HG03060 (cell line): ENCODE measurements around the gene TEX44.
"Not testable (repeated sequence)": the region's sequence is repeated elsewhere in the genome, so short reads cannot be mapped to it uniquely, and the experiment has no call there.

Experiments
- ATAC-seq: cut with Tn5 transposase; IDR thresholded peaks from one replicate; pipeline ENCODE4 v1.9.1; 2021; ENCODE audit warnings: low read depth, moderate number of reproducible peaks; ENCODE audit not compliant: unreplicated experiment

Gene TEX44

DNA sequence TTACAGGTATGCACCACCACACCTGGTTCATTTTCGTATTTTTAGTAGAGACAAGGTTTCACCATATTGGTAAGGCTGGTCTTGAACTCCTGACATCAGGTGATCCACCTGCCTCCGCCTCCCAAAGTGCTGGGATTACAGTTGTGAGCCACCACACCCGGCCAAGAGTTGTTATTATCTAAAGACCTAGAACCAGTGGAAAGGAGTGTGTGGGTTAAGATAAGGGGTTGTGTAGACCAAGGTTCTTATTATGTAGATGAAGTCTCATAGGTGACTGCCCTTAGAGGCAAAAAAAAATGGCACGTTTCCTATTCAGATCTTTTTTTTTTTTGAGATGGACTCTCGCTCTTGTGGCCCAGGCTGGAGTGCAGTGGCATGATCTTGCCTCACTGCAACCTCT, 21.7 kb upstream of the TEX44 start:
- not testable (repeated sequence) for ATAC-seq

DNA sequence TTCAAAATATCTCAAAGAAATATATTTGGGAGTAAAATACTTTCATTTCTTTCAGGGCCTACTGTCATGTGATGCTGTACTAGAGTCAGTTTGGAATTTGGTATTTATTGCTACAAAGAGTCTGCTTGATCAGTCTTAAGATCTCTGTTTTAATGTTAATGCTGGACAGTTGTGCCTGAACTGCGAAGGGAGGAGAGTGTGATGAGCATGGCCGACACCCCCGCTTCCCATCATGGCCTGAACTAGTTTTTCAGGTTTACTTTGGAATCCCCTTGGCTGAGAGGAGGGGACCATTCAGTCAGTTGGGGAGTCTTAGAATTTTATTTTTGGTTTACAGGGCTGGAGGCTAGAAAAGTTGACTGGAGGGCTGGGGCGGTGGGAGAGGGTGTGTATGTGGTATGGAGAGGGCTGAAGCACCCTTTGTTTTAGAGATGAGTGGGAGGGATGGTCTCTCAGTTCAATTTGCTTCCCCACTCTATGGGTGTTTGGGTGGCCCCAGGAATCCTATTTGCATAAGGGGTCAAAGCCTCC, 20.9 kb upstream of the TEX44 start:
- no peak for ATAC-seq

DNA sequence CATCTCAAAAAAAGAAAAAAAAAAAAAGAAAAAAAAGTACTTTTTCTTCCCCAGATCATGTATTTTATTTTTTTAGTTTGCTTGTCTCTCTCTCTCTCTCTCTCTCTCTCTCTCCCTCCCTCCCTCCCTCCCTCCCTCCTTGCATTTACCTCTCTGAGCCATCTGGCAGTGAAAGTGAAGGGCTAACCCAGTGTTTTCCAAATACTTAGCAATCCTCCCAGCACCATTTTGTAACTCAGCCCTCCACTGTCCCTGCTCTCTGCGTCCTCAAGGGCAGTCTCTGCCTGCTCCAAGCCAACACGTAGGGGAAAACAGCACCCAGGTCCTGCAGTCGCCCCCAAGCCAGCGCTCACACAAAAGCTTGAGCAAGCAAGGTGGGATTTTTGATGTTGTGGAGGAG, 19.6 kb upstream of the TEX44 start:
- no peak for ATAC-seq

DNA sequence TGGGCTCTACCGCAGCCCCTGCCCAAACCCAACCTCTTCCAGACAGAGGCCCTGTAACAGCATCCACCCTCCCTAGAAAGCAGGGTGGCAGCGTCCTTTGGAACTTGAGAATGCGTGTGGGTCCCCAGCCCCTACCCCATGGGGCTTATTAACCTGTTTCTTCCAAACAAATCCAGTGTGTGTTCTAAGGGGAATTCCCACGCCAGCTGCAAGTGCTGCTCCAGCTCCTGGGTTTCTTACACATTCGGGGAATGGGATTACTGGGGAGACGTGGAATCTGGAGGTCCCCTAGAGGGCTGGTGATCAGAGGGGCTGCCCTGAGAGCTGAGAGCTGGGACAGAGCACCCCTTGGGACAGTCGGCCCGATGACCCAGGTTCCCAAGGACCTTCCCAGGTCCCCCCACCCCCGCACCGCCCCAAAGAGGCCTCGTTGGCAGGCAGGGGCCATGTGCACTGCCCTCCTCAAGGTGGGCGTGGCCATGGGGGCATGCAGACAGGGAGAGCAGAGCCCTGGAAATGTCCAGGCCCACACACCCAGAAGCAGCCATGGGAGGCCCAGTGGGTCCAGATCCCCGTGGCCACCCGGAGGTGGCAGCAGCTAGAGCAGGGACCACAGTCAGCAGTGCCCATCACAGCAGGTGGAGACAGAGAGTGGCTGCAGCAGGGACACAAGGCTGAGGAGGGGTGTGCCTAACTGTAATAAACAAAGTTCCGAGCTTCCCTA, 18.8 kb upstream of the TEX44 start:
- no peak for ATAC-seq

DNA sequence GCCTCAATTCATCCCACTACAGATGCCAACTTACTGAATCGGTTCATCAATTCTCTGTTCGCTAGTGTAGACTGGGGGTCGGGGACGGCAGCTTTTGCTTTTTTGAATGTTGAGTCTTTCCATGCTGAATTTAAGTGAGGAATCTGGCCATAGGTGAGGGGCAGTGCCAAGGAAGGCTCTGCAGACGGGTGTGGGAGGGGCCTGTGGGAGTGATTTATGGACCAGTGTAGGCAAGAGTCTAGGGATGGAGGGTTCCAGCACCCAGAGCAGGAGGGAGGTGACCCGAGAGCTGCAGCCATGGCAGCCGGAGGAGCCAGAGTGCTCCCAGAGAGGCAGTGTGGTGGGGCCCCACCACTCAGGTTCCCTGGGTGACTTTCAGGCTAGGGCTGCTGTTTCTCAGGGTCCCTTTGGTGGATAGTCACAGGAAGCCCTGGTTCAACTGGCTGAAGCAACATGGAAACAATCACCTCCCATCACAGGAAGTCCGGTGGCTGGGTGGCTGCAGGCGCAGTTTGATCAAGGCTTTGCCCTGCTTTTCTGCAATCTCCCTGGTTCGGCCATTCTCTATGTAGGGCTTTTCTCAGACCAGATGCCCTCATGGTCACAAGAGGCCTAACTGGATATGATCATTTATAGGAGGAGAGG, 16.9 kb upstream of the TEX44 start:
- no peak for ATAC-seq

DNA sequence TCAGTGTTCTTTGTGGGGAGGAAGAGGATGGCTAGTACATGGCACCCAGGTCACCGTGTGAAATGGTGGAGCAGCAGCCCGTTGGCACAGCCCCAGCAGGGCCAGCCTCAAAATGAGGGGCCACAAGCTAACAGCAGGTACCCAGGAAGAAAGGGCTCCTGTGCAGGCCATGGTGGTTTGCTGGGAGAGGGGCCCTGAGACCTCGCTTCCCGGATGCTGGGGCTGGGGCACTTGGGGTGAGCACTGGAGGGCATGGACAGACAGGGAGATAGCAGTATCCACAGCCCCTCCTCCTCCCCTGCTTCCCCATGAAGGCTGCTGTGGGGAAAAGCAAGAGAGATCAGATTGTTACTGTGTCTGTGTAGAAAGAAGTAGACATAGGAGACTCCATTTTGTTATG, 16.2 kb upstream of the TEX44 start:
- no peak for ATAC-seq

DNA sequence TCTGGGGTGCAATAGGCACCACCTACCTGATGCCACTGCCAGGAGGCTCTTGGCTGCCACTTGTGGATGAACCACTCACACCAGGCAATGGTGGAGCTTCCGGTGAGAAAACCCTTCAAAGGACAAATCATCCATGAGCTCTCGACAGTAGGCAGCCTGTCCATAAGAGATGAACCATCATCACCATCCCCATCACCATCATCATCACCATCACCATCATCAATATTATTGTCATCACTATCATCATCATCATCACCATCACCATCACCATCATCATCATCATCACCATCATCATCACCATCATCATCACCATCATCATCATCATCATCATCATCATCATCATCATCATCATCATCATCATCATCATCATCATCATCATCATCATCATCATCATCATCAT, 14.0 kb upstream of the TEX44 start:
- not testable (repeated sequence) for ATAC-seq

DNA sequence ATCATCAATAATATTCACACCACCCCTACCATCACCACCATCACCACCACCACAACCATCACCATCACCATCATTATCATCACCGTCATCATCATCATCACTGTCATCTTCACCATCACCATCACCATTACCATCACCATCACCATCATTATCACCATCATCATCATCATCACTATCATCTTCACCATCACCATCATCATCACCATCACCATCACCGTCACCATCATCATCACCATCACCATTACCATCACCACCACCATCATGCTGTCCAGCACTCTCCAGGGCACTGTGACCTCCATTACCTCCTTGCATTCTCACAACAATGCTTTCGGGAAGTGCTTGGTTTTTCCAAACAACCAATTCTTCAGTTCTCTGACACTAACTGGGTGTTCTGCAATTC, 13.1 kb upstream of the TEX44 start:
- no peak for ATAC-seq

DNA sequence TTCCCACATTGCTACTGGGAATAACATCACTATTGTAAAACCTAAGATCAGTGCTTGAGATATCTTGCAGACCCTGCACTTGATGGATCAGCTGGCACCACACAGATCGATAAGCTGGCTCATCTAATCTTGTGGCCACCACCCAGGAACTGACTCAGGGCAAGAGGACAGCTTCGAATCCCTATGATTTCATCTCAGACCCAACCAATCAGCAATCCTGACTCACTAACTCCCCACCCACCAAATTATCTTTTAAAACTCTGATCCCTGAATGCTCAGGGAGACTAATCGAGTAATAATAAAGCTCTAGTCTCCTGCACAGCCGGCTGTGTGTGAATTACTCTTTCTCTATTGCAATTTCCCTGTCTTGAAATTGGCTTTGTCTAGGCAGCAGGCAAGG, 11.3 kb upstream of the TEX44 start:
- ATAC-seq = no peak

DNA sequence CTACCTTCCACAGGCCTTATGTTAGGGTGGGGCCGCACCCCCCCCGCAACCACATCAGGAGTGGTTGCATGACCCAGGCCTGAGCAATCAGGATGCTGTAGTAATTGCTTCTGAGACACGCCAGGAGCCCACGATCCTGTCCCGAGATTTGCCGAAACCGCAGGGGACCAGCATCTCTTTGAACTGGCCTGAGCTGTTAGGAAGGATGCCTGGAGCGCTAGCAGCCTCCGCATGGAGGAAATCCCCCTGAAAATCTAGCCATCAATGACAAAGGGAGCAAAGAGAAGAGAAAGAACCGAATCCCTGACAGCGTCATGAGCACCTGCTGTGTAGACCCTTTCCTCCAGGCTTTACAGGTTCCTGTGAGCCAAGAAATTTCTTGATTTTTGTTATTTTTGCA, 8.7 kb upstream of the TEX44 start:
- no peak for ATAC-seq

DNA sequence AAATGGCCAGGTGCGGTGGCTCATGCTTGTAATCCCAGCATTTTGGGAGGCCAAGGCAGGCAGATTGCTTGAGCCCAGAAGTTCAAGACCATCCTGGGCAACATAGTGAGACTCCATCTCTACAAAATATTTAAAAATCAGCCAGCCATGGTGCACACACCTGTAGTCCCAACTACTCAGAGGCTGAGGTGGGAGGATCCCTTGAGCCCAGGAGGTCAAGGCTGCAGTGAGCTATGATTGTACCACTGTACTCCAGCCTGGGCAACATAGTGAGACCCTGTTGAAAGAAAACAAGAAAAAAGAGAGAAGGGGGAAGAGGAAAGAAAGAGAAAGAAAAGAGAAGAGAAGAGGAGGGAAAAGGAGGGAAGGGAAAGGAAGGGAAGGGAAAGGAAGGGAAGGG, 4.9 kb upstream of the TEX44 start:
- ATAC-seq = not testable (repeated sequence)

DNA sequence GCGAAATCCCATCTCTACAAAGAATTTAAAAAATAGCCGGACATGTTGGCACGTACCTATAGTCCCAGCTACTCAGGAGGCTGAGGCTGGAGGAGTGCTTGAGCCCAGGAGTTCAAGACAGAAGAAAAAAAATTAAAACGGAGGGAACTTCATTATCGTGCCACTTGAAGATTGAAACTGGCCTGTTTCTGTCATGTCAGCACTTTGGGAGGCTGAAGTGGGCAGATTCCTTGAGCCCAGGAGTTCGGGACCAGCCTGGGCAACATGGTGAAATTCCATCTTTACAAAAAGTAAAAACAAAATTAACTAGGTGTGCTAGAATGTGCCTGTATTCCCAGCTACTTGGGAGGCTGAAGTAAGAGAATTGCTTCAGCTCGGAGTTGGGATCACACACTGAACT, 3.0 kb upstream of the TEX44 start:
- no peak for ATAC-seq

DNA sequence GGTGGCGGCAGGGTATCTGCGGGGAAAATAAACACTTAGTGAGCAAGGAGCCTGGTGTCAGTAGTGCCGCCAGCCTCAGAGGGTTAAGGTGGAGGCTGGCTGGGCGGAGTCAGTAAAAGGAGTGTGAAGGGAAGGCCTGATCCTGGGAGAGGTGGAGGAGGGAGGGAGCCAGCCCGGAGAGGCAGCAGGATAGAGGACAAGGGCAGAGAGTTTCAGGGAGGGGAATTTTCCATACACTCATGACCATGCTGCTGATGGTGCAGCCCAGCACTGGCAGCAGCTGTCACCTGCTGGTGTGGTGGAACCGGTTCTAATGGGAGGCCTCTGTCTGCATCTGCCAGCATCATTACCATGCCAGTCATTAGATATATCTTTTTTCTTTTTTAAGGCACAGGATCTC, 2.0 kb upstream of the TEX44 start:
- ATAC-seq = no peak

DNA sequence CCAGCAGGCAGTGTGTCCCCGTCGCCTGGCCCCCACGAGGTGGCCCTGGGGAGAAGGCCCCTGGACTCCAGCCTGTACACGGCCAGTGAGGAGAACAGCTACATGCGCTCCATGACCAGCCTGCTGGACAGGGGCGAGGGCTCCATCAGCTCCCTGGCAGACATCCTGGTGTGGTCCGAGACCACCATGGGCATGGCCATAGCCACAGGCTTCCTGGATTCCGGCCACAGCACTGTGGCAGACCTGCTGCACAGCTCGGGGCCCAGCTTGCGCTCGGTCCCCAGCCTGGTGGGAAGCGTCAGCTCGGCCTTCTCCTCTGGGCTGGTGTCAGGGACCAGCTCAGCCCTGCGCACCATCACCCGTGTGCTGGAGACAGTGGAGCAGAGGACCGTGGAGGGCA, 1.0 kb downstream of the TEX44 start:
- ATAC-seq = no peak

DNA sequence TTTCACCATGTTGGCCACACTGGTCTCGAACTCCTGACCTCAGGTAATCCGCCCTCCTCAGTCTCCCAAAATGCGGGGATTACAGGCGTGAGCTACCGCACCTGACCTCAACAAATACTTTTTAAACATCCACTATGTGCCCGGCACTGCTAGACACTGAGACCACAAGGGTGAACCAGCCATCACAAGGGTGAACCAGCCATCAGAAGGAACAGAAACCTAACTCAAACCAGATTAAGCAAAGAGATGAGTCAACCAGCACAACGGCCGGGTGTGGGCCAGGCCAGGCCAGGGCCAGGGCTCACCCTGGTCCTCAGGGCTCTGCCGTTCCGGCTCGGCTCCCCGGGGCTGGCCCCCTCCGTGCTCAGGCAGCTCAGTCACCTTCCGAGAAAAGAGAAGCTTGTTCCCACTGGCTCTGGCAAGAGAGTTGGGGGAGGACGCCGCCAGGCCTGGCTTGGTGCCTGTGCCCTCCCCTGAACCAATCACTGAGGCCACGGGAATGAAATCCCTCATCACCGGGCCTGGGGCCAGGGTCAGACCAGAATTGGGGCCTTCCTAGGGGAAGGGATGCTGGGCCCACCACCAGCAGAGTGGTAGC, 4.4 kb downstream of the TEX44 start:
- peak; percentile 65 for ATAC-seq

DNA sequence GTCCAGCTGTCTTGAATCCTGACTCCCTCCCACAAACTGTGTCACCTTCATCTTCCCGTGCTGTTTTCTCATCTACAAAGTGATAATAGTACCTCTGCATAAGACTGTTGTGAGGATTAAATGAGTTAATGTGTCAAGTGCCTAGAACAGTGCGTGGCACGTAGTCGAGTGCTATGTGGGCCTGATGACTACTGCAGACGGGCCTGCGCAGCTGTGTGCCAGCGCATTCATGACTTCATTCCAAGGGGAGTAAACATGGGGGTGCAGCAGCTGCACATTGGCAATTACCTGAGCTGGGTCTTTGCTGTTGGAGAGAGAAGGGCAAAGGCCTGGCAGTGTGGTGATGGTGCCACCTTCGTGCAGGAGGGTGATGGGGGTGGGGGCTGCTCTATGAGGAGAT, 5.0 kb downstream of the TEX44 start:
- no peak for ATAC-seq

DNA sequence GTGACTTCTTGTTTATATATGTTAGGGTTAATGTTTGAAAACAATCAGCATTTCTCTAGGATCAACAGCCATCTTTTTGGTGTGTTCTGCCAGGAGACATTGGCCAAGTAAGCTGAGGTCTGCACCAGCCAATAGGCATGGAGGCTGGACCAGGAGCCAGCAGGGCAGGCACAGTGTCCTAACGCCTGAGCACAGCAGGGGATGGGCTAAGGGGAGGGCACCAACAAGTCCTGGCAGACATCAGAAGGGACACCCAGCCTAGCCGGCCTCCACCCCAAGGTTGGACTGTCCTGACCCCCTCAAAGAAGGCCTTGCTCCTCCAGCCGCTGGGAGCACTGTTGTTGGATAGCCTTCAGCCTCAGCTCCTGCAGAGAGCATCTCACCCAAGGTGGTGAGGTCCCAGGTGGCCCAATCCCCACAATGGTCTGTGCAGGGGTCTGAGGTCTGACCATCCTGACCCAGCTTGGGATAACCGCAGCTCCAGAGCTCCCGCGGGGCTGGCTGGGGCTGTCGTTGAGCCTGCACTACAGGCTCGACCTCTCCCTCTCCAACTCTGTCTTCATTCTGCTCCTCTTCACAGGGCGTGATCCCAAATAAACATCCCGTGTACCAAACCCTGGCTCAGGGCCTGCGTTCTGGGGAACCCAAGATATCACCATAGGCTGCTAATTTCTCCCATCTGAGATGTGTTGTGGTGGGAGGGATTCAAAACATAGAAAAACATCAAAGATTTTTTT, 8.1 kb downstream of the TEX44 start:
- ATAC-seq = no peak

DNA sequence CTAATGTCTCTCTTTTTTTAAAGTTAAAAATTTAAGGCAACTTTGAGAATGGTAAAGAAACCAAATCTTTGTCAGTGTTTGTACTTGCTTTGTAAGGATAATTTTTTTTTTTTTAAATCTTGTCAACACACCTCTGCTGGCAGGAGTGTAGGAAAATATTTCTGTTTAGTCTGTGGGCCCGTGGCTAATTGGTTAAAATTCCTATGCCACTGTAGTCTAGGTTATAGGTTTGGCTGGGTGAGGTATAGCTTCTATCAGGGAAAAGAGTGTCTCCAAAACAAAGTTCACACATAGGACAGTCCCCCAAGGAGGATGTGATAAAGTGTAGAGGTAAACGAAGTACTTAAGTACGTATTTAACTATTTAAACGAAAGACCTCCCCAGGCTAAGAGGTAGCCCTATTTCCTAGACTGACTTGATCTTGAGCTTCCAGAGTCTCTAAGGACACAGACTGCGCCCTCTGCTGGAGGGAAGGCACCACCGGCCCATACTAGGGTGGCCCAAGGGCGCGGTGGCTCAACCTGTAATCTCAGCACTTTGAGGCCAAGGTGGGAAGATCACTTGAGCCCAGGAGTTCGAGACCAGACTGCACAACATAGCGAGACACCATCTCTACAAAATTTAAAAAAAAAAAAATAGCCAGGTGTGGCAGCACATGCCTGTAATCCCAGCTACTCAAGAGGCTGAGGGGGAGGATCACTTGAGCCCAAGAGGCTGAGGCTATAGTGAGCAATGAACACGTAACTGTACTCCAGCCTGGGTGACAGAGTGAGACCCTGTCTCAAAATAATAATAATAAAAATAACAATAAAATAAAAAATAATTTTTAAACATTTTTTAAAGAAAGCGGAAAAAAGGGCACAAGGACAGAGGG, 8.9 kb downstream of the TEX44 start:
- no peak for ATAC-seq

DNA sequence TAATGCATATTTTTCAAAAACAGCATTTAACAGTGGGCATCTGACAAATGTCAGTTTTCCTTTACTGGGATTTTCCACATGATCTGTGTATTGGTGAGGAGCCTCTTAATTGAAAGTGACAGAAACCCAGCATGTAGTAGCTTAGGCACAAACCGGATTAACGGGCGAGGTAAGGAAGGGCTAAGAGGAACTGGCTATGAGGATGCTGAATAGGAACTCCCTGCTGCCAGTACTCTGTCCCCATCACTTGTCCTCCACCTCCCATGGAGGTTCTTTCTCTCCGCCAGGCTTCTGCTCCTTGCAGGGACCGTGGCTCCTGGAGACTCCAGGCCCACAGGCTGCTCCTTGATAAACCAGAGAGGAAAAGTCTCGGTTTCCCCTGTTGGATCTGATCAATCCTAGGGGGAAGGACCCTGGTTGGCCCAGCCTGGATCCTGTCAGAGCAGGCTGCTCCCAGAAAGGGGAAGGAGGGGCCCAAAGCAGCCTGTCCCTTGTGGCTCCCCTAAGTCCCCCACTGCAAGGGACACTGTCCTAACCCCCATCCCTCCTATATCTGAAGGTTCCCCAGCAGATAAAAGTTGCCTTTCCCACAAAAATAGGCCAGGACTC, 10.3 kb downstream of the TEX44 start:
- no peak for ATAC-seq
